Measurements from ENCODE around the gene DYRK2.

Gene DYRK2

GRCh38 chr12:67709367-67709954, 60.9 kb downstream of the DYRK2 start:
- DNase-seq = no peak

GRCh38 chr12:67710582-67710981, 62.0 kb downstream of the DYRK2 start:
- DNase-seq = no peak

- DNase-seq = no peak
Observed at GRCh38 chr12:67712011-67712410, 63.5 kb downstream of the DYRK2 start.

- DNase-seq = no peak
Observed at GRCh38 chr12:67714648-67715047, 66.1 kb downstream of the DYRK2 start.

All from GOT3 (cell line).